ENCODE results near the gene STK24. TPM values are rescaled to one million over a fixed set of nuclear protein-coding genes. Genes with fewer than 3 reads are reported as not detected.

Gene STK24
- total and polyA plus RNA-seq, 2 of the 8 experiments (the other 6 are each of a cell fraction or from before 2014, with no cell fraction given) = 62.8 to 143 TPM

DNA sequence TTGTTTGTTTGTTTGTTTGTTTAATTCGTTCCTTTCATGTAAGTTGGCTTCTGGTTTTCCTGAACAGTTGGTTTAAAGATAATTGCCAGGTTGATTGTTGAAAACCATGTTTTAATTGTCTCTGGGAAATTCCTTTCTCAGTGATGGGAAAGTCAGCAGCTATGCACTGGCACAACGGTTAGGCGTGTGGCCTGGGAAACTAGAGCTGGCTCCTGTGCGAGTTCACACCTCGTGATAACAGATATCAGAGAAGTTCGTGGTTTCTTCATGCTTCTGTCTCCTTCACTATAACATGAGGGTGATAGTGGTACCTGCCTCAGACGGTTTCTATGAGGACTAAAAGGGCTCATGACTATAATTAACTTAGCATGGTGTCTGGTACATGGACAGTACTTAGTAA, 153.5 kb downstream of the STK24 start:
- Histone ChIP-seq H3K9me3 (ENCODE audit: insufficient read depth in 2 of 2, low read depth in 1 of 2, low read length in 1 of 2) (no peaks in the 10 kb centered on the region), H3K36me3 (ENCODE audit: control insufficient read depth in 2 of 4, insufficient read depth in 4 of 4, low read length in 3 of 4) (peaks cover 0 to 18% (median 5%) of the 10 kb centered on the region in 4 experiments; a peak in 4 of 8 replicates), H4K20me1 (replicated peaks in 1 of 2; ENCODE audit: control insufficient read depth in 1 of 2, insufficient read depth in 2 of 2, low read length in 2 of 2) (no peaks in the 10 kb centered on the region), H3K4me2 (ENCODE audit: insufficient read depth in 1 of 2, low read depth in 2 of 2, low read length in 2 of 2) (no peak overlapping the region), H3K79me1 (ENCODE audit: low read depth, low read length) (no peaks in the 10 kb centered on the region), H3K23ac (ENCODE audit: insufficient read length) (no peak overlapping the region), H3K79me2 (ENCODE audit: control insufficient read depth in 1 of 2, insufficient read depth in 2 of 2, low read length in 2 of 2) (no peaks in the 10 kb centered on the region), H2BK15ac (ENCODE audit: low read length) (no peak overlapping the region), H2BK120ac (replicated peaks; ENCODE audit: low read depth, low read length) (no peak overlapping the region), H3K23me2 (ENCODE audit: low read depth, low read length) (no peaks in the 10 kb centered on the region), H3K56ac (replicated peaks; ENCODE audit: insufficient read length, low read depth, low read length) (no peak overlapping the region), H2AK5ac (ENCODE audit: low read depth, low read length) (no peak overlapping the region), H3K27me3 (replicated peaks in 1 of 4; ENCODE audit: control insufficient read depth in 3 of 4, extremely low read depth in 1 of 4, insufficient read depth in 3 of 4, low read length in 3 of 4) (no peaks in the 10 kb centered on the region), H2BK5ac (ENCODE audit: low read depth, low read length) (no peak overlapping the region), H3K4ac (replicated peaks; ENCODE audit: insufficient read length, low read depth, low read length) (no peak overlapping the region), H3K18ac (ENCODE audit: extremely low read depth, low read length) (no peak overlapping the region), H4K5ac (ENCODE audit: insufficient read length, low read depth, low read length) (no peak overlapping the region), H2BK12ac (ENCODE audit: low read depth, low read length) (no peak overlapping the region), H3K9ac (replicated peaks in 1 of 4; ENCODE audit: extremely low read depth in 1 of 4, low read depth in 3 of 4, low read length in 3 of 4) (no peak overlapping the region), H2AFZ (ENCODE audit: low read length) (no peak overlapping the region), H4K91ac (replicated peaks; ENCODE audit: insufficient read length, low read length) (no peak overlapping the region), H4K8ac (ENCODE audit: extremely low read depth, insufficient read depth, low read length) (no peak overlapping the region), H2BK20ac (ENCODE audit: low read length) (no peak overlapping the region), H3K4me3 (ENCODE audit: extremely low read depth in 1 of 4, insufficient read depth in 2 of 4, low read depth in 3 of 4, low read length in 4 of 4) (no peak overlapping the region), H3K4me1 (replicated peaks in 1 of 4; ENCODE audit: control insufficient read depth in 3 of 4, insufficient read depth in 4 of 4, low read length in 3 of 4) (no peaks in the 10 kb centered on the region), H3K14ac (ENCODE audit: insufficient read length) (no peak overlapping the region), H3K27ac (ENCODE audit: low read depth, low read length) (no peak overlapping the region)
- DNase-seq (ENCODE audit: low read depth in 1 of 2, low spot score in 2 of 2) = no peak
- FAIRE-seq = no peak
- CTCF ChIA-PET (ENCODE audit: partially characterized antibody) = interaction anchor here (0.6 to 2.4 kb wide), 2 partner anchors 10 to 380 kb away, joined by 6 to 9 read pairs; no protein-coding TSS in a partner anchor
- 93% methylated on average over 7 of the region's 7 CpGs; no CpG with 5 or more reads in 1 of the 2 experiments for WGBS, 2 experiments (ENCODE audit: extremely low coverage in 1 of 2, insufficient coverage in 1 of 2, insufficient read length in 1 of 2, insufficient replicate concordance in 2 of 2, low coverage in 1 of 2, low lambda C conversion rate in 2 of 2, missing lambda C conversion rate in 1 of 2)
- TF ChIP-seq RBBP5 (IDR thresholded peaks at IDR 0.05; ENCODE audit: borderline replicate concordance, low read depth, low read length) (no peak), POU5F1 (IDR thresholded peaks at IDR 0.05; ENCODE audit: low read depth, low read length) (no peak)
- POLR2A ChIA-PET (ENCODE audit: partially characterized antibody) = no interaction called here
